Forelimb muscle (tissue), 1 donor: ENCODE results near the gene RCOR2. TPM values are rescaled to one million over a fixed set of nuclear protein-coding genes. Genes with fewer than 3 reads are reported as not detected.

Source experiments
- DNase-seq: peaks from one replicate; pipeline ENCODE4 v3.0.0-alpha.2; 2013; ENCODE audit warnings: low read depth
- polyA plus RNA-seq: library from polyadenylated mRNA; unstranded; fragments of 120-200 nt; gene quantifications from one replicate; pipeline ENCODE4 v1.2.1, GENCODE V29; 2013; ENCODE audit not compliant: insufficient read length

Gene RCOR2
- polyA plus RNA-seq, 1 donor: 11.5 TPM

- DNase-seq: no peak
These were observed 6.4 kb upstream of the RCOR2 start for GRCh38 chr11:63923319-63923718.

GRCh38 chr11:63922673-63923192 lies 5.8 kb upstream of the RCOR2 start:
- DNase-seq: no peak

GRCh38 chr11:63920939-63921417 lies 4.0 kb upstream of the RCOR2 start:
- DNase-seq: no peak

DNA sequence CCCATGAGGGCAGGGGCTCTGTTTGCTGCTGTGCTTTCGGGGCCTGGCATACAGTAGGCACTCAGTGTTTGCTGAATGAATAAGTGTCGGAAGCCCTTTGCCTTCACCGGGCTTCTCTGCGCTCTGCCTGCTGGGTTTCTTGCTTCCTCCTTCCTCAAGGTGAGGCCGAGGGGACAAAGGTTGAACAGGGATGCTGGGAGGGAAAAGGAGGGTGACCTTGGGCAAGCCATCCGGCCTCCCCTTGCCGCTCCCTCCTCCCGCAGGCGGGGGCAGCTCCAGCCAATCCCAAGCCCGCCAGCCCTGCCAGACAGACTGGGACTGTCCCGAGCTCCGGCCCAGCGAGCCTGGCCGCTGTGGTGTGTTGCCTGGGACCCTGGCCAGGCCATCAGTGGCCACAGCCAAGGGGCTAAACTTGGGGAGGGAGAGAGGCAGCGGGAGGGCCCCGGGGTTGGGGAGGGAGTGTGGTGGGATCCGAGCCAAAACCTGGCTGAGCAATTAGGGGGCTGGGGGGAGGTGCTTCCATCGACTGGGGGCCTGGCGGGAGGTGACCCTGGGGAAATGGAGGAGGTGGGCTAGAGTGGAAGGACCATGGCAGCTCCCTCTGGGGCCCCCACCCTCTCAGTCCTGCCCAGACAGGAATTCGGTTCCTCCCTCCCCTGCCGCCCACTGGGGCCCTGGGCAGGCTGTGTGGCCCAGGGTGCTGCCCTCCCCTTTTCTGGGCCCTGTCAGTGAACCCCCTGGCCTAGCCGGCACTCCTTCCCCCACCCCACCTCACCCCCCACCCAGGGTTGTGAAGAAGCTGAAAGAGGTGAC lies 3.4 kb upstream of the RCOR2 start:
- no peak for DNase-seq

GRCh38 chr11:63919267-63920125 lies 2.5 kb upstream of the RCOR2 start:
- no peak for DNase-seq

DNA sequence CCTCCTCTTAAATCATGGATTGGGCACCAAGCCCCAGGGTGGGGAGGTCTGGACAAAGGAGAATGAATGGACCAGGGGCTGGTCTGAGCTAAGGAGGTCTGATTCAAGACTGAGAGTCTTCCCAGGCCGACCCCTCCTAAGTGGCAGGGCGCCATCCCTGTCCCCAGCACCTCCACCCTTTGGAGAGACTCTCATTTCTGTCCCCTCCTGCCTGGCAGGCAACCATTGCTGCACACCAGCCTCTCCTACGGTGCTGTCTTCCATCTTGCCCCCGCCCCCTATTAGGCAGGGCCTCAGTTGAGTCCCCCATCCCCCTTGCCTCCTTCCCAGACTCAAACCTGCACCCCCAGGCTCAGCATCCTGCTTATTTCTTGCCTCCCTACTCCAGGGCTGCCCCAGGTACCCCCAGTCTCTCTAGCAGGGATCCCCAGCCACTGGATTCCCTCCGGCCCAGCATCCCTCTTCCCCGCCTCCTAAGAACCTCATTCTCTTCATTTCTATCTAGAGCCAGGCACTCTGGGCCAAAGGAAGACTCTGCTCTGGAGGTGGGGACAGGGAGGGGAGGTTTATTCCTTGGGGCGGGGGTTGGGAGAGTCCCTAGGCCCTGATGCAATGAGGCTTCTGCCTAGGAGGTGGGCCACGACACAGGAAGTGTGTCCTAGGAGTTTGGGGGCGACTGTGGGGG lies 1.7 kb upstream of the RCOR2 start:
- DNase-seq: no peak

DNA sequence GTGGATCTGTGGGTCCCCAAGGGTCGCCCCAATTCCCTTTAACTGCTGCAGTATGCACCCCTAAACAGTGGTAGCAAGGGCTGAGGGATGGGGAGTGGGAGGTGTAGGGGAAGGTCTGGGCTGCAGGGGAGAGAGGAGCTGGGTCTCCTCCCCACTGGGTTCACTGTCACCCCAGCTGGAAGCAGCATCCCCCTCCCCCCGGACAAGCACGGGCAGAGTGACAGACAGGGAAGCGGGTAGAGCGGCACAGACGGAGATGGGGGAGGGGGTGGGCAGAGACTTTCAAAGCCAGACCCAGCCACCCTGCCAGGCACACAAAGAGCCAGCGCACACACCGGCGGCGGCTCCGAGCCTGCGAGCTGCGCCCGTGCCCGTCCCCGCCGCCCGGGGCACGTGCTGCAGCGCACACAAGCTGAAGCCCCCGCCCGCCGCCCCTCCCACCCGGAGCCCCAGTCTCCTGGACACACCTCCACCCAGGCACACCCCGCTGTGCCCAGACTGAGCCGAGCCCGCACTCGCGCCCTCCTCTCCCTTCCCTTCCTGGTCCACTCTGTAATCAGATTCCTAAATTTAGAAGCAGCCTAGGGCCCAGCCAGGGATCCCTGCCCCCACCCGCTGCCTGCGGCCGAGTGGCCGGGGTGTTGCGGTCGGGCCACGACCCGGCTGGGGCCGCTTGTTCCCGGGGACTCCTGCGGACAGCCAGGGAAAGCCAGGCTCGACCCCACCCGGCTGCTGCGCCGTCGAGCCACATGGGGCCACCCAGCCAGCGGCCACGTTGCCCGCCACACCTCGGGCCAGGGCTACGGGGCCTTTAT lies 935 bp upstream of the RCOR2 start:
- DNase-seq: no peak

DNA sequence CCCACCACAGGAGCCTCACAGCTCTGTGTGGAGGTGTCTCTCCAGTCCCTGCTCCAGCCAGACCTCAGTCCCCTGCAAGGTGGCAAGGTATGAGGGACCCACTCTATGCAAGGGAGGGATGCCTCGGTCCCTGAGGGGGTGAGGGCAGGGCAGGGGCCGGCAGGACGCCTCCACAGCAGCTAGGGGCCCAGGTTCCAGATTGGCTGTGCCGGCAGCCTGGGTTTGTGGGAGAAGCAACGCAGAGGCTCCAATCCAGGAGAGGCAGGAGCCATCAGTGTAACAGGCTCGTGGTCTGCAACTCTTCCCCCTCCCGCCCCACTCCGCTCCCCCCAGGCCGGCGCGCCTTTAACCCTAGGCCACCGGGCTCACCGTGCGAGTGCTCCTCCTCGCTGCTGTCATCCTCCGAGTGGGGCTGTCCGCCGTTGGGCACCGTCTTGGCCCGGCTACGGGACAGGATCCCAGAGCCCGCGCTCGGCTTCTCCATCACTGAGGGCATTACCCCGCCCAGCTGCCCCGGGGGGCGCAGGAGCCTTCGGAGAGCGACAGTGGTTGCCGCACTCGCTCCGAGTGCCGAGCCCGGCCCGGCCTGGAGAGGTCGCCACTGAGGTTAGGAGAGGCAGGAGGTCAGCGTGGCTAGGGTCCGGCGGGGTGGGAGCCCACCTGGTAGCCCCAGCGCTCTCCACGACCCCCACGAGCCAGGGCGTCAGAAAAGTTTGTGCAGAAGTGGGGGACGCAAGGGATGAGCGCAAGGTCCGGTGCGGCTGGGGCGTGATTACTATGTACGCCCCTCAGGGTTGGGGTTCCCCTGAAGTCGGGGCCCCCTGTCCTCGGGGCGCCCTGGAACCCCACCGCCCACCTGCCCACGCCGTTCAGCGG lies 765 bp downstream of the RCOR2 start:
- DNase-seq: no peak

GRCh38 chr11:63914896-63915691 lies 1.9 kb downstream of the RCOR2 start:
- no peak for DNase-seq

DNA sequence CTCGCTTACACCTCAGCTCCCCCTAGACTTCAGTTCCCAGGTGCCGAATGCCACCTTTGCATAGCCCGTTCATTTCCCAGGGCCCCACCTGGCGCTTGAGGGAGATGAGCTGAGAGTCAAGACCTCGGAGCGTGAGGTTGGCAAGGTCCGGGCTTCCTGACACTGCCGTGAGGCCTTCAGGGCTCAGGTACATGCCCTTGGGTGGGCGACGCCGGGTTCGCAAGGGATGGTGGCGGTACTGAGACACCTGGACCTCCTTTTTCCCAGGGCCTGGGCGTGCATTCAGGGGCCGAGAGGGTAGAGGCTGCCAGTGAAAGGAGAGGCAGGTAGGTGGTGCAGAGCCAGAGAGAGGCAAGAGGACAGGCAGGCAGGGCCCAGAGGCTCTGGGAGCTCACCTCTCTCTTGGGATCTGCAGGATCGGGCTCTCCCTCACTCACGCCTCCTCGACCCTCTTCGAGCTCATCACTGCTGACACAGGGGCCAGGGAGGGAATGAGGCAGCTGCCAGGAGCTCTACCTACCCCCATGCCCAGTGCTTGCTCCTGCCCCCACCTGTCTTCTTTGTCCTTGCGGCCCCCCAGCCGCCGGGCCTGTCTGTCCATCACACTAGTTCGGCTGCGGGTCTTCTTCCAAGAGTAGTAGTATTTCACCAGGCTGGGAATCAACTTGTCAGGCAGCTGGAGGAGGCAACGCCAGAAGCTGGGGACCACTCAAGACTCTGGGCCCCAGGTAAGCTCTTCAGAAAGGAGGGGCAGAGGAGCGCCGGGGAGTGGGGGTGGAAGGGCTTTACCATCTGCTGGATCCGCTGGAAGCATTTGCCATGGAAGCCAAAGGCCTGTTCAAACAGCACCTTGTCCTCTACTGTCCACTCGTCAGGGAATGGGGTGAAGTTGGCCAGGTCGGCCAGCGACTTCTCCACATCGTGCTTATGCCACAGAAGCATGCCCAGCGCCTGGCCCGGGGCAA lies 2.8 kb downstream of the RCOR2 start:
- no peak for DNase-seq

DNA sequence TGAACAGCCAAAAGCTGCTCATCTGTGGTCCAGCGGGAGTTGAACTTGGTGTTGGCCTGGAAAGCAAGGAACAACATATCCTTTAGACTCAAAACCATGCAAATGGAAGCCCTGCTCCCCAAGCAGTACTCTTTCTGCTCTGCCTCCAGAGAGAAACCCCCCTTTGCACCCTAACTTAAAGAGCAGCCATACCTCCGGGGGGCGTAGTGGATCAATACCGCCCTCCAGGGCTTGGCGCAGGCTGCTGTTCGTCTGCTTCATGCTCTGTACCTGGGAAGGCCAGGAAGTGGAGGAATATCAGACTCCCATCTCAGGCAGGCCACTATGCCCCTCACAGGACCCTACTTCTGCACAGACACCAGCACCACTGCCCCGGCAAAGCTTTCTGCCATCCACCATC lies 4.3 kb downstream of the RCOR2 start:
- DNase-seq: no peak

- no peak for DNase-seq
These were observed 5.1 kb downstream of the RCOR2 start for GRCh38 chr11:63911876-63912275.

GRCh38 chr11:63911440-63911839 lies 5.5 kb downstream of the RCOR2 start:
- DNase-seq: no peak

- DNase-seq: no peak
These were observed 6.3 kb downstream of the RCOR2 start for GRCh38 chr11:63910675-63911074.

DNA sequence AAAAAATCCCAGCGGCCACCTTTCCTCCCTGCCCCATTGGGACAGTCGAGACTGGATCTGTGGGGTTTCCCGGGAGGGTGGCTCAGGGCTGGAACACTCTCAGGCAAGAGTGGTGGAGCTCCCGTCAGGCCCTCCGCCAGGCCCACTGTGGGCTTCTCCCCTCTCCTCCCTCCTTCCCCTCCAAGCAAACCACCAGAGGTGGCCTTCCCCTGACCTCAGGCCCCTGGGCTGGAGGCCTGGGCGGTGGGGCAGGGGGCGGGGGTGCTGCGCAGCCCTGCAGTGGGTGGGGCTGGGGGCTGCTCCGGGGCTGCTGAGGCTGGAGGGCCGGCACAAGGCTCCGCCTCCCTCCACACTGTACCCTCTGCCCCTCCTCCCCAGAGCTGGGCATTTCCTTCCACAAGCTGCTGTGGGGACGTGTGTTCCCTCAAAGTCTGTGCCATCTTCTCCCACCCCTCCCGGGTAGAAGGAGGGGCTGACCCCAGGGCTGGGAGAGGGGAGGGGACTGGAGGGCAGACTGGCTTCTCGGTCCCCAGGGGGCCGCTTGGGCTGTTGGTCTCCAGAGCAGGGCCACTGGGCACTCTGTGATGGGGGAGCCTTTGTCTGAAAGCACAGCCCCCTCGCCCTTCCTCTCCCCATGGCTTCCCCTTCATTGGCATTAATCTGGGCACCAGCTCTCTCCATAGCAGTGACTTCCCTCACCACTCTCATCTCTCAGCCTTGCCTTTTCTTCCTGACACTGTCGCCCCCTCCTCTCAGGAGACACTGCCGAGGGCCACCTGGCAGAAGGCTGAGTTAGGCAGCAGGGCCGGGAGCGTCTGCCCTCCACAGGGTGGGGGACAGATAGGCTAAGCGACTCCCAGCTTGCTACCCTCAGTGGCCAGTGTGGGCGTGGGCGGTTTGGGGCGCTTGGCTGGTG lies 7.1 kb downstream of the RCOR2 start:
- no peak for DNase-seq

- no peak for DNase-seq
These were observed 8.1 kb downstream of the RCOR2 start for GRCh38 chr11:63908631-63909401.
